GM21526 (cell line): Measurements from ENCODE around the gene FOSL1.

Experiments used
- ATAC-seq: cut with Tn5 transposase; IDR thresholded peaks from one replicate; pipeline ENCODE4 v1.9.1; 2021; ENCODE audit warnings: moderate library complexity; ENCODE audit not compliant: unreplicated experiment, low FRiP score

FOSL1 gene

DNA sequence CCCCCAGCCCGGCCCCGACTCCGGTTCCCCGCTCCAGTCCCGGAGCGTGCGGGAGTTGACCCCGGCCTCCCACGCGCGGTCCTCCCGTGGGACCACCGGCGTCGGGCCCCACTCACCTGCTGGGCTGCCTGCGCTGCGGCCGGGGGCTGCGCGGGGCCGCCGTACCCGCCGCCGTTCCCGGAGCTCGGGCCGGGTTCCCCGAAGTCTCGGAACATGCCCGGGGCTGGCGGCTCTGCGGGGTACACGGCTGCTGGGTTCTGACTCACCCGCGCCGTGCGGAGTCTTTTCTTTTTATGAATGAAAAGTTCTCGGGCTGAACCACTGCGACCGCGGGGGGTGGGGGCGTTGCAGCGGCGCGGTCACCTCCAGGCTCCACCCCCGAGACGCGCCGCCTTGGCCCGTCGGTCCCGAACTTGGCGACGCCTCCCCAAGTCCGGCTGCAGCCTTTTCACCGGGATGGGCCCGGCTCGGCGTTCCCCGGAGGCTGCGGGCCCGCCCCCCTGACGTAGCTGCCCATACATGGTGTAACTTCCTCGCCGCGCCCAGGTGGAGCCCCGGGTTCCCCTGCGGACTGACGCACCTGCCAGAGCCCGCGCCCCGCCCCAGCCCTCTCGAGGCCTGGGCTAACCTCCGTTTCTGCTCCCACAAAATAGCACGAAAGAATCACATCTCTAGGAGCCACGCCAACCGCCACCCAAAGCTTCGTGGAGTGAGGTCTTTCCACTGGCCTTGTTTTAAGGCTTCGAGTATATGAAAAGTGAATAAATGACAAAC, at the start of gene FOSL1:
Gene FOSL1, minus strand, starts transcription at position 264 of the 774 bp plus-strand sequence. Its CDS starts 49 bp downstream, at position 215.
- peak; percentile 62 for ATAC-seq

DNA sequence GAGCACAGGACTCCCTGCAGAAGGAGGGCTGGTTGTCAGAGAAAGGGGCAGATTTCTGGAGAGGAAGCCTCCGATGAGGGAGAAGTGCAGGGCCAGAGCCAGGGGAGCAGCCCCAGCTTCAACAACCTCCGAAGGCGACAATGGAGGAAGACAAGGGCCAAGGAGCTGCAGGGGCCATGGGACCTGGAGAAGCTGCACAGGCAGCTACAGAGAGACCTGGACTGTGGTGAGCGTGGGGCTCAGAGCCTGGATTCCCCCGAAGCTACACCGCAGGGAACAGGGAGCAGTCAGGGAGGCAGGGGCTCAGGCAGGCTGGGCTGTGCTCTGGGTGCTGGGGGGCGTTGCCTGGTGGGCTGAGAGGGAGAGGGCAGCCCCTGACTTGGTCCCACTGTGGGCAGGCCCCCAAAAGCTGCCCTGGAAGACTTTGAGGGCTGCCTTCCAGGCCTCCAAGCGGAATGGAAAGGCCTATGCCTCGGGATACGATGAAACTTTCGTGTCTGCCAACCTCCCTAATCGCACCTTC, 47.5 kb upstream of the FOSL1 start:
- no peak for ATAC-seq

DNA sequence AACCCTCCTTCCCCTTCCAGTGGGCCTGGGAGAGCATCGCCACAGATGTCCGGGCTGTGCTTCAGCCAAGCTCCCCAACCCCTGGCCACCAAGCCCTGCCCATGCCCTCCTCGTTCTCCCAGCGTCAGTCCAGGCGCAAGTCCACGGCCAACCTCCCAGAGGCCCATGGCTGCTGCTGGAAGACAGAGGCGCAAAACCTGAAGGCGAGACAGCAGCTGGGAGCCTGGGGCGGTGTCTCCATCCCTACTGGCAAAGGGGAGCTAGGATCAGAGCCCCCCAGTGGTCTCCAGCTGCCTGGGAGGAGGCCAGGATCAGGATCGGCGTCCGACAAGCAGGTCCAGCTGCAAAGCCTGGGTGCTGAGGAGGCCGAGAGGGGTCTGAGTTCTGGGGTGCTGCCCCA, 46.9 kb upstream of the FOSL1 start:
- no peak for ATAC-seq

DNA sequence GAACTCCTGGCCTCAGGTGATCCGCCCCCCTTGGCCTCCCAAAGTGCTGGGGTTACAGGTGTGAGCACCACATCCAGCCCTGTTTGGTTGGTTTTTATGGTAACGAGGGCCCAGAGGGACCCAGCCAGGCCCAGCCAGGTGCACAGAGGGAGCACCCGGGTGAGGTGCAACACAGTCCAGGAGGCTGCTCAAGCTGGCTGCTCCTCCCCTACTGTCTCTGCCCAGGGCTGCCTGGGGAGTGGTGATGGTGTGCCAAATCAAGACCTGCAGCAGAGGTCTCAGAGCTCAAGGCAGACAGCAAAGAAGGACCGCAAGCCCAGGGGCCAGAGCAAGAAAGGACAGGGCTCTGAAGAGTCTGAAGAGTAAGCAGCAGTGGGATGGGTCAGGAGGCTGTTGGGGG, 46.5 kb upstream of the FOSL1 start:
- no peak for ATAC-seq

DNA sequence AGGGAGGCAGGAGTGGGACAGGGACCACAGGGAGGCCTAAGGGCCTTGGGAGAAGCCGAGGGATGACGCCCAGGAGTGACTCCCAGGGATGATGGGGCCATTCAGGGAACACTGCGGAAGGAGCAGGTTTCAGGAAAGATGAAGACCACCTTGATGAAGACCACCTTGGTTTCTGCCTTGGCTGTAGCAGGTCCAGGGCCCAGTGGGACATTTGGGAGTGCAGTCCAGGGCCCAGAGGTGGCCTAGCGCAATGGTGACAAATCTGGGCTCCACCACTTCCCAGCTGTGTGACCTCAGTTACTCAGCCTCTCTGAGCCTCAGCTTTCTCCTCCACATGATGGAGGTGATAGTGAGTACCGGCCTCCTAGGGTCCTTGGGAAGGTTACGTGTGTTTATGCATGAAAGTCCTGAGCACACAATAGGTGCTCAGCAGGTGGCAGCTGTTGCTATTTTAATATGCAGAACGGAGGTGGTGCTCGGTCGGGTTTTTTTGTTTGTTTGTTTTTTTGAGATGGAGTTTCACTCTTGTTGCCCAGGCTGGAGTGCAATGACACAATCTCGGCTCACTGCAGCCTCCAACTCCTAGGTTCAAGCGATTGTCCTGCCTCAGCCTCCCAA, 45.9 kb upstream of the FOSL1 start:
- ATAC-seq = no peak

DNA sequence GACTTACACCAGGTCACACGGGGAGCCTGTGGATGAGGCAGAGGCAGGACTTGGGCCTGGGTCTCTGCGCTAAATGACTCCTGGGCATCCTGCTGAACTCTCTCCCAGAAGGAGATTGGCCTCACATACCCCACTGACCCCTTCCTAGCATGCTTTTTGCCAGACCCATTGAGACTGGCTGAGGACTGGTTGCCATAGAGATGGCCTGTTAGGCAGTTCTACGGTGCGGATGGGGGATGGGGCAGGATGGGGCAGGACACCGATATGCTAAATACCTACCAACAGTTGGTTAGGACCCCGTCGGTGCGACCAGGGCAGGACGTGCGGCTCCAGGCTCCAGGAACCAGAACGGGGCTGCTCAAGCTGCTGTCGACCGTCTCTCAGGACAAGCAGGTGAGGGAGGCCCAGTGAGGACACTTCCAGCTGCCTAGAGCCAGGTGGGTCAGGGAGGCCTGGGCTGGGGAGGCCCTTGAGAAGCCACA, 45.3 kb upstream of the FOSL1 start, which contains the start of gene TSGA10IP:
Gene TSGA10IP, plus strand, starts transcription at position 51 of the 482 bp plus-strand sequence. Its CDS starts 196 bp downstream, at position 247.
- ATAC-seq = no peak

DNA sequence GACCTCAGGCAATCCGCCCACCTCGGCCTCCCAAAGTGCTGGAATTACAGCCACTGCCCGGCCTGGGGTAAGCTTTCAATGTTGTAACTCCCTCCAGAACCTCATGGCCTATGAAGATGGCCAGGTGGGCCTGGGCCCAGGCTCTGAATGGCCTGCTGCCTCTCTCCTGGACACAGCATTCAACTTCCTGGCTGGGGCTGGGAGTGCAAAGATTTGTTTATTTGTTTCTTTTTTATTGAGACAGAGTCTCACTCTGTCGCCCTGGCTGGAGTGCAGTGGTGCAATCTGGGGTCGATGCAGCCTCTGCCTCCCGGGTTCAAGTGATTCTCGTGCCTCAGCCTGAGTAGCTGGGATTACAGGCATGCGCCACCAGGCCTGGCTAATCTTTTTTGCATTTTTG, 44.6 kb upstream of the FOSL1 start:
- no peak for ATAC-seq

DNA sequence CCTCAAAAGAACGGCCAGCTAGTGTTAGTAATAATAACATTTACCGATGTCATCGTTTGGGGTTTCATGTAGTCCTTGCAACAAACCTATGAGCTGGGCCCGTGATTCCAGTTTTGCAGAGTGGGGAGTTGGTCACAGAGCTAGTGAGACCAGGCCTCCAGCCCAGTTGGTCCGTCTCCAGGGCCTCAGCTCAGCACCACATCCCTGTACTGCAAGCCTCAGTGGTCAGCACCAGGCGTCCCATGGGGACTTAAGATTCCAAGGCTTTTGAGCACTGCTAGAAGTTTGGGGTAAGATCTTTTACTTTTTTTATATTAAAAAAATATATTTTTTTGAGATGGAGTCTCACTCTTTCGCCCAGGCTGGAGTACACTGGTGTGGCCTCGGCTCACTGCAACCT, 44.0 kb upstream of the FOSL1 start:
- ATAC-seq = no peak

DNA sequence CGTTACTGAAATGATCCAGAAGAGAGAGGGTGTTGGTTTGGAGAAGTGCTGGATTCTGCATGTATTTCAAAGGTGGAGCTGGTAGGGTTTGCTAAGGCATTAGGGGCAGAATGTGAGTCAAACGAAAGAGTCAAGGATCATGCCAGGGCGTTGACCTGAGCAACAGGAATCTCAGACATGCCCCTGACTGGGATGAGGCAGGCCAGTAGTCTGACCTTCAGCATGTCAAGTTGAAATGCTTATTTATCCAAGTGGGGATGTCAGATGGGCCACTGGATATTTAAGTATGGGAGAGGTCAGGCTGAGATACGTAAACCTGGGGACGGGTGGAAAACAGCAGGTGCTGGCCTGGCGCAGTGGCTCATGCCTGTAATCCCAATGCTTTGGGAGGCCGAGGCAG, 42.3 kb upstream of the FOSL1 start:
- ATAC-seq = no peak

DNA sequence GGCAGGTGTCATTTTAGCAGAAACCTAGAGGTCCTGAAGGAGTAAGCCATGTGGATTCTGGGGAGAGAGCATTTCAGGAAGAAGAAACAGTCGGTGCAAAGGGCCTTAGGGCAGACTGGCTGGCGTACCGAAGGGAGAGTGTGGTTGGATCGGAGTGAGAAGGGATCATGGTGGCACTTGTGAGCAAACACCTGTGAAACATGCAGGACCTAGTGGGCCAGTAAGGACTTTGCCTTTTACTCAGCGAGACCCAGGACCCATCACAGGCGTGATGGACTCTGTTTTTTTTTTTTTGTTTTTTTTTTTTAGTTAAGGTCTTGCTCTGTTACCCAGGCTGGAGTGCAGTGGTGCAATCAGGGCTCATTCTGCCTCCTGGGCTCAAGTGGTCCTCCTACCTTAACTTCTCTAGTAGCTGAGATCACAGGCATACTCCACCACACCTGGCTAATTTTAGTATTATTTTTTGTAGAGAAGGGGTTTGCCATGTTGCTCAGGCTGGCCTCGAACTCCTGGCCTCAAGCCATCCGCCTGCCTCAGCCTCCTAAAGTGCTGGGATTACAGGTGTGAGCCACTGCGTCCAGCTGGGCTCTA, 41.6 kb upstream of the FOSL1 start:
- no peak for ATAC-seq

DNA sequence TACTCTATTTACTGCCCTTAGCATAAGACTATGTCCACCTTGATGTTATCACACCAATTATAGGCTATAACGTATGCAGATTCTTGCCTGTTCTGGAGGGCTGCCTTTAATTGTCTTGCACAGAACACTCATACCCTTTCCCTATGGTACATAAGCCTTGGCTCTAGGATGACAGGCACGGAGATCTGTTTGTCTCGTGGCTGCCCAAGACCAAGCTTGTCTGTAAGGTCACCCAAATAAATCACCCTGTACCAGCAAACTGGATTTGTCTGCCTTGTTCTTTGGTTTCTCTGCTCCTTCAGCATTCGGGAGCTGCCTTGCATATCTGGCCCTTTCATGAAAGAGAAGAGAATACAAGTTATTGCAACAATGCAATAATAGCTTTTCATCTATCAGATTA, 37.6 kb upstream of the FOSL1 start:
- no peak for ATAC-seq

DNA sequence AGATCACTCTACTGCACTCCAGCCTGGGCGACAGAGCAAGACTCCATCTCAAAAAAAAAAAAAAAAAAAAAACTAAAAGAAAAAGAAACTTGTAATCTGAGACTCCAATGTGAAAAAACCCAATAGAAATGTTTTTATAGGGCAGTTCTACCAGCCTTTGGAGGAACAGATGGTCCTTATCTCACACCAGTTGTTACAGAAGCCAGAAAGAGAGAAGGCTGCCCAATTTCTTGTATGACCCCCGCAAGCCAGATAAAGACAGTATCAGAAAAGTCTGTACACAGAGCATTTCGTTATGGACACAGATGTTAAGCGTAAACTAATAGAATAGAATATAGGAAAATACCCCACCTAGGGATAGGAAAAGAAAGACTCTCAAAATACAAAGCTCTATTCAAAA, 33.8 kb upstream of the FOSL1 start:
- ATAC-seq = no peak

DNA sequence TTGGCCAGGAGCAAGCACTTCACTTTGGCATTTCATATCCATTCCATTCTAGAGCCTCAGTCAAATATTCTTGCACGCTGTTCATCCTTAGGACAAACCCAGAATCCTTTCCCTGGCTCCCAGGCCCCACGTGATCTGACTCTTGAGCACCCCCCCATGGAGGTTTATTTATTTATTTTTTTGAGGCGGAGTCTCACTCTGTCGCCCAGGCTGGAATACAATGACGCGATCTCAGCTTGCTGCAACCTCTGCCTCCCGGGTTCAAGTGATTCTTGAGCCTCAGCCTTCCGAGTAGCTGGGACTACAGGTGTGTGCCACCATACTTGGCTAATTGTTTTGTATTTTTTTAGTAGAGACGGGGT, 32.4 kb upstream of the FOSL1 start:
- ATAC-seq = no peak

DNA sequence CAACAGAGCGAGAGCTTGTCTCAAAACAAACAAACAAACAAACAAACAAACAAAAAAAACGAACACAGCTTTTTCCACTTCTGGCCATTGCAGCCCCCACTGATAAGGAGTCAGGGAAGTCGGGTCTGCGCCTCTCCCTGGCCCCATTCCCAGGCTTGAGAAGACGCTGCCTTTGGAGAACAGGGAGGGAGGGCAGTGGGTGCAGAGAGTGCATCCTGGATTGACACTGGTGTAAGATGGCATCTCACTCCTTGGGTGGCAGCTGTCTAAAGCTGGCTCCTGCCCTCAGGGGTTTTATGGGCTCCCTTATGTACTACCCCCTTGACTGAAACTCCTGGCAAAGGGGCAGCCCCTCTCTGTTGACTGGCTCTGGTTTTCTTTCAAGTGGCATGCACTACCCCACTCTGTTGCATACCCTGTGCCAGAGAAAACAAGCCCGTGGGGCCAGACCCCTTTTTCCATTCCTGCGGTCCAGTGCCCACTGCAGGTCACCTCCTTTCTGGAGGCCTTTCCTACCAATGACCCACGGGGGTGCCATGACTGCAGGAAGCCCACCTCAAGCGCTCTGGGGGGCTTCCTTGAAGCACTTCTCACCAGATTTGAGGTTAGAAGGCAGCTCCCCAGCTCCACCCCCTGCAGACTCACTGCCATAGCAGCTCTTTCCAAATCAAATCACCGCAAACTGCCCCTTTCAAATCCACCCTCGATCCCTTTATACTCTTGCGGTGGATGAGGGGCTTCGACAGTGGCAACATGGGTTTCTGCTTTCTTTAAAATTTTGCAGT, 31.8 kb upstream of the FOSL1 start:
- ATAC-seq = no peak

DNA sequence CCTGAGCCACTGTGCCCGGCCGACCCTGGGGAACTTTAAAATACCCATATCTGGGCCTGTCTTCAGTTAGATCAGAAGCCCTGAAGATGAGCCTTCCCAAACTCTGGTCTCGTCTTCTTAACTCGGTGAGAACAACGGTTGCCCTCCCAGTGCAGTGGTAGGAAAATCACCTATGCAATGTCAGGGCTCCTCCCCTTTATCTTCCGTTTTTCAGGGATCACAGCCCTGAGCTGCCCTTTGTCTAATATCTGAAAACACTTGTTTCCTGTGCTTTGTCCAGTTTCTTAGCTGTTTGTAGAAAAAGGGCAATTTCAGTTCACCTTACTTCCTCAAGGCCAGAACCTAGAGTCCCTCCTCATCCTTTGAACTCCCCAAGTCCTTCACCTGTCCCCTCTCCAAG, 28.5 kb upstream of the FOSL1 start:
- ATAC-seq = no peak

DNA sequence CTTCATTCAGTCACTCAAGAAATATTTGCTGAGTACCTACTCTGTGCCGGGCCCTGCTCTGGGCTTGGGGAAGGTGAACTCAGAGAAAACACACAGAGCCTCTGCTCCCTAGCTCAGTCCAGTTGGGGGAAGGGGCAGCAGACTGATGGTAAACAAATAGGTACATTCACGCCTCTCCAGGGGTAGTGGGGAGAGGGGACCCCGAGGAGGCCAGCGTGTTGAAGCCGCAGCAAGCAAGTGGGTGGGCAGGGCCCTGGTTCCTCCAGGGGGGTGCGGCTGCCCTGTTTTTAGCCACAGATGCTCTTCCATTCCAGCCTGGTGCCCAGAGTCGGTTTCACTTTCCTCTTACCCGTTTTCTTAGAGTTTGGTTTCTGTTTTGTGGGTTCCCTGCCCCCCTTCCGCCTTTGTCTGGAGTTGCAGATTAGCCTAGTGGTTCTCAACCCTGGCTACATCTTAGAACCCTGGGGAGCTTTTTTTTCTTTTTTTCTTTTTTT, 27.8 kb upstream of the FOSL1 start:
- no peak for ATAC-seq

DNA sequence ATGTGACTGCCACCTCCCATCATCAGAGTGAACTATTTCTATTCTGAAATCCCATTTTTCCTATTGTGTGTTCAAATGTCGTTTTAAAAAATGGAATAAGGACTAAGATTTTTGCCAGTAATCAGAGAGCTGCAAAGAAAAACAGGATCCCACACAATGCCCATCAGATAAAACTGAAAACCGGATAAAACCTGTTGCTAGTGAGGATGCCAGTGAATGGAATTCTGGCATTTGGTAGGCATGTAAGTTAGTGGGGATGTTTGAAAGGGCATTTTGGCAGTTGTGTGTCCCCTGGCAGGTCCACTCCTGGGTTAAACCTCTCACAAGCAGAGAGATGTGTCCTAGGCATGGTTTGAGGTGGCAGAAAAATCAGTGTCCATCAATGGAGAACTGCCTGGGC, 25.2 kb upstream of the FOSL1 start:
- ATAC-seq = no peak

DNA sequence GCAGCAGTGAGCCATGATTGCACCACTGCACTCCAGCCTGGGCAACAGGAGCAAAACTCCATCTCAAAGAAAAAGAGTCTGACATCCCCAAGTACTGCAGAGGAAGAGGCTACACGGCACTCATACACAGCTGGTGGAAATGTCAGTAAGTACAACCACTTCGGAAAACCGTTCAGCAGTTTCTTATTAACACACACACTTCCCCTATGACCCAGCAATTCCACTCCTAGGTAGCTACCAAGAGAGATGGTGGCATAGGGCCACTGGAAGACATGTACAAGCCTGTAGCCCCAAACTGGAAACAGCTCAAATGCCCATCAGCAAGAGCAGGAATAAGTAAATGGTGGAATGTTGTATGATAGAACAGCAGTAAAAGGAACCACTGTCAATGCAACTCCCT, 22.4 kb upstream of the FOSL1 start:
- ATAC-seq = no peak

DNA sequence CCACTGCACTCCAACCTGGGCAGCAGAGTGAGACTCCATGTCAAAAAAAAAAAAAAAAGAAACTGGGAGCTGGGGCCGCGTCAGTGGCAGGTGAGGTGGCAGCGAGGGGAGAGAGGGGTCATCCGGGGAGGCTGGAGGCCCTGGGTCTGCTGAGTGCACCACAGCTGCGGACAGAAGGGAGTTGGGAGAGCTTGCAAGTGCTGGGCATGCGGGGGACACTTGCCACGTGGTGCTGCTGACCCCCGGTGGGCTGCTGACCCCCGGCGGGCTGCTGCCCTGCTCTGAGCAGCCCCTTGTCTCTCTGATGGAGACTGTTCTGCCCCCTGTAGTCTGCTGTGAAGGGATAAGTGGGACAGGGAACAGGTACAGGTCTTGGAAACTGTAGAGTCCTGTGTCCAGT, 21.7 kb upstream of the FOSL1 start:
- ATAC-seq = no peak

DNA sequence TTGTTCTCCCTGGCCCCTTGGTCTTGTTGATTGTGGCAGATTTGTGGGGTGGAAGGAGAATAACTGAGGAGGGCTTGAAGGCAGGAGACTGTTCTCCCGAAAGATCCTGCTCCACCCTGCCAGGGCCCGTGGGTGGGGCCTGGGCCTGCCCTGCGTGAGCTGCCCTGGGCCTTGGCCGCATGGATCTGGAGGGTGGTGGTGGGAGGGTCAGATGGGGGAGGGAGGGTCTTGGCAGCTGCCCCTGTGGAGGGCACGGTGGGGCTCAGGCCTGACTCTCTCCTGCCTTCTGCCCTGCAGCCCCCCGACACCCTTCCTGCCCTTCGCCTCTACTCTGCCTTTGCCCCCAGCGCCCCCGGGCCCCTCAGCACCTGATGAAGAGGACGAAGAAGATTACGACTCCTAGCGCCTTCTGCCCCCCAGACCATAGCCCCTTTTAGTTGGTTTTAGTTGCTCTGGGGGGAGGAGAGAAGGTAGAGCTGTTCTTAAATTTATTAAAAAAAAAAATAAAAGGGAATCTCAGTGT, 20.9 kb upstream of the FOSL1 start:
- no peak for ATAC-seq
